Activated CD8-positive, alpha-beta memory T cell treated with anti-CD3 and anti-CD28 coated beads for 36 hours (primary cell): ENCODE measurements around the gene ZBTB18. TPM values are rescaled to one million over a fixed set of nuclear protein-coding genes. Genes with fewer than 3 reads are reported as not detected.
"Not testable (repeated sequence)": the region's sequence is repeated elsewhere in the genome, so short reads cannot be mapped to it uniquely, and the experiment has no call there.

Experiments used
- CTCF ChIA-PET: fragments of 350-600 bp; sonication (Branson Sonifier 250); formaldehyde crosslinking; loops from one replicate; lab custom pipeline; 2021; ENCODE audit warnings: antibody characterized with exemption; lab: Charles Lee
- POLR2A ChIA-PET: fragments of 350-600 bp; sonication (Branson Sonifier 250); formaldehyde crosslinking; loops from one replicate; lab custom pipeline; 2021; ENCODE audit warnings: antibody characterized with exemption; lab: Charles Lee
- total RNA-seq, 2 experiments: library from RNA; stranded (reverse); gene quantifications; one replicate each; pipeline ENCODE4 v1.2.3, GENCODE V29; 2021

Gene ZBTB18
- total RNA-seq = 1 to 10 TPM; 4.9 to 5.2 TPM

DNA sequence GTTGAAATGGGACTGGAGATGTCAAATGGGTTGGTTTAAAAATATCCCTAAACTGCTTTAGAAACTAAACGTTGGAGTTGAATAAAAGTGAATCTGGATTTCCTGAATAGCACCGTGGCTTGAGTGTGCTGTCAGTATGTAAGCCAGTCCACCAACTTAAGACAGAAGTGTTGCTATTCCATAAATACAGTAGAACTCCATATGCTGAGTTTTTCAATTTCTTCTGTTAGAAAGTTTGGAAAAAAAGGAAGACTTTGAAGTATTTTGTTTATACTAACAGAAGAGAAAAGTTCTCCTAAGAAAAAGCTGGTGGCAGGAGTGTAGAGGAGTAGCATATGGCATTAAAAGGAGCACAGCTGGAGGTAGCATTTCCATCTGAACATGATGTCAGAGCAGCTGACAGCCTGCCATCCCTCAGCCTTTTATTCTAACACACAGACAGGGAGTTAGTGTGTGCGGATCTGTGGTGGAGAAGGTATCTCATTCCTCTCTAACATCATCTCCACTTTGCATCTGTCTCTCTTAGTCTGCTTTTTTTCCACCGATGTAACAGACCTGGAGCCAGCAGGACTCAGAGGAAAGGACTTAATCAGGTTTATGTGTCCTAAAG is at the start of gene ZBTB18:
TSS of gene ZBTB18 (plus strand) at position 449 of the 610 bp plus-strand sequence. CDS start at position 598, 149 bp downstream.
- ChIA-PET CTCF (interaction anchor here (0.6 kb wide), 1 partner anchor 221 kb away, joined by 3 read pairs; no protein-coding TSS in a partner anchor), POLR2A (no interaction called here)

DNA sequence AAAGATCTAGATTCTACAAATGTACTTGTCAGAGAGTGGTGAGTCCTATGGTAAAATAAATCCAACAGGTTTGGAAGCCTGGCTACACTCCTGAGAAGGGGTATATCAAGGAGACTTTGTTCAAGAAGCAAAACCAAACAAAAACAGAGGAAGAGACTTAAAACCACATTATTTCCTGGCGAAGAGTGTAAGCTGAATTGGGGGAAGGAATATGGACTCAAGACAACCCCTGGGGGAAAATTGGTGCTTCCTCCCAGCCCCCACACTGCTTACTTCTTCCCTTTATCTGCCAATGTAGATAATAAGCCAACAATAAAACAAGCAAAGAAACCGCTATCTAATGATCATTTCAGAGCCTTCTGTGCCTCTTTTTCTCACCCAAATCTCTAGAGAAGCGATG is 48.4 kb upstream of the ZBTB18 start:
- CTCF ChIA-PET = no interaction called here
- POLR2A ChIA-PET = no interaction called here

- ChIA-PET POLR2A (no interaction called here), CTCF (no interaction called here)
Measured at GRCh38 chr1:244005455-244005854, 45.6 kb upstream of the ZBTB18 start.

GRCh38 chr1:244006381-244006901 is 44.6 kb upstream of the ZBTB18 start:
- POLR2A ChIA-PET = no interaction called here
- CTCF ChIA-PET = no interaction called here

DNA sequence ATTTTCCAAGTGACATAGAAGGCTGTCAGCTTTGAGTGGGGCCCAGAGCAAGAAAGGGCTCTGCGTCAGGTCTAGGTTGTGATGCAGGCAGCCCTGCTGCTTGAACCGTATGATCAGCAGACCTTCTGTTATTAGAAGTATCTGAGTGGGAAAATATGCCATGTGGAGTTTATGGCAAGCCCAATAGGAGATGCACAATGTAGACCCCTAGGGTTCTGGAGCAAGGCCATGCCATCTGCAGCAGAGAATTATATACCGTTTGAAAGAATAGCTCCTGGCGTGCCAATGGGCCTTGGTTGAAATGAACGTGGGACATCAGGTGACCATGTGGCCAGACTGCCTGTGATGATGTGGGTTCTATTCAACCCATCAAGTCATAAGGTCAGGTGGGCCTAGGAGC is 44.1 kb upstream of the ZBTB18 start:
- ChIA-PET POLR2A (no interaction called here), CTCF (no interaction called here)

DNA sequence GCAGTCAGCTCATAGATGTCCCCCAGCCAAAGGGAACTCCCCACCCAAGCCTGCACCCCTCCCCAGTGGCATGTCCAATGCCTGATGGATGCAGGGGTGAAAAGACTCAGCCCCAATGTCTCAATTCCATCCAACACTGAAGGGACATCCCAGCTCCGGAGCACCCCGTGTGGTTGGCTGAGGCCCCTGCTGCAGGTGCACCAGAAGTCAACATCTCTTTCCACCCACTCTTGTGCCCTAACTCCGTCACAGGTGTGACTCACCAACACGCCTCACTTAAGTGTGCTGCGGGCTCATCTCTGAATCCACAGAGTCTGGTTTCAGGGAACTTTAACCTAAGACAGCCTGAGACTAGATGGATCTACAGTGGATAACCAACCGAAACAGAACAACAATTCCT is 40.9 kb upstream of the ZBTB18 start:
- CTCF ChIA-PET = no interaction called here
- POLR2A ChIA-PET = no interaction called here

DNA sequence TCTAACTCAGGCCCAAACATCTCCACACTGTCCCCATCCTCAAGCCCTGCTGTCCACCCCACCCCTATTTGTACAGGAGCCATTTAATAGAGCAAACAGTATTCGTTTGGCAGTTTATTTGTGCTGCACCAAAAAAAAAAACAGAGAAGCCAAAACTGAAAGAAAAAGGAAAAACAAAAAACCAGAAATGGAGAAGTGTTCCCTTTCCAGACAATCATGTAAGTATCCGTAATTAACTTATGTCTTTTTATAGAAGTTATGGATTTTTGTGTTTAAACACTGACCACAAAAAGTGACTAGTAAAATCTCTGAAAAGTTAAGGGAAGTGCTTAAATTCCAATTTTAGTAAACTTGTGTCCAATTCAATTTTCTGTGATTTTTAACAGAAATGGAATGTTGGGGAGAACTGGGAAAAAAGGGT is 40.4 kb upstream of the ZBTB18 start:
- POLR2A ChIA-PET = no interaction called here

GRCh38 chr1:244011271-244011670 is 39.8 kb upstream of the ZBTB18 start:
- CTCF ChIA-PET = no interaction called here

More for the DNA sequence above, 40.4 kb upstream of the ZBTB18 start:
- CTCF ChIA-PET = no interaction called here

GRCh38 chr1:244011786-244012185 is 39.3 kb upstream of the ZBTB18 start:
- POLR2A ChIA-PET = interaction anchor here (0.6 kb wide), 1 partner anchor 69 kb away, joined by 6 read pairs; no protein-coding TSS in a partner anchor

More at GRCh38 chr1:244011271-244011670, 39.8 kb upstream of the ZBTB18 start:
- POLR2A ChIA-PET = interaction anchor here (0.6 kb wide), 1 partner anchor 69 kb away, joined by 6 read pairs; no protein-coding TSS in a partner anchor

GRCh38 chr1:244012202-244012601 is 38.9 kb upstream of the ZBTB18 start:
- CTCF ChIA-PET = no interaction called here
- POLR2A ChIA-PET = no interaction called here

More at GRCh38 chr1:244011786-244012185, 39.3 kb upstream of the ZBTB18 start:
- CTCF ChIA-PET = no interaction called here

- CTCF ChIA-PET = no interaction called here
- POLR2A ChIA-PET = no interaction called here
Measured at GRCh38 chr1:244013100-244013499, 38.0 kb upstream of the ZBTB18 start.

- POLR2A ChIA-PET = not testable (repeated sequence)
- CTCF ChIA-PET = interaction anchor here (1.0 kb wide), 1 partner anchor 259 kb away, joined by 3 read pairs; no protein-coding TSS in a partner anchor
Measured at GRCh38 chr1:244014862-244015261, 36.2 kb upstream of the ZBTB18 start.

DNA sequence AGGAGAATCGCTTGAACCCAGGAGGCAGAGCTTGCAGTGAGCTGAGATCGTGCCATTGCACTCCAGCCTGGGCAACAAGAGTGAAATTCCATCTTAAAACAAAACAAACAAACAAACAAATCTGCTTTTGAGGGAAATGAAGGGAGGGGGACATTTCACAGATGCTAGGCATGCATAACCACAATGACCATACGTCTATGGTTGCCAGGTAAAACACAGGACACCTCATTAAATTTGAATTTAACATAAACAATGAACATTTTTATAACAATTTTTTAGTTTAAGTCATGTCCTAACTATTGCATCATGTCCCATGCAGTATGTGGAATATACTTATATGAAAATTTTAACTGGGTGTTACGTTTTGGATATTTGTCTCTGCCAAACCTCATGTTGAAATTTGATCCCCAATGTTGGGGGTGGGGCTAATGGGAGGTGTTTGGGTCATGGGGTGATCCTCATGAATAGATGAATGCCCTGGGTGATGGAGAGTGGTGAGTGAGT is 31.0 kb upstream of the ZBTB18 start:
- CTCF ChIA-PET = no interaction called here

DNA sequence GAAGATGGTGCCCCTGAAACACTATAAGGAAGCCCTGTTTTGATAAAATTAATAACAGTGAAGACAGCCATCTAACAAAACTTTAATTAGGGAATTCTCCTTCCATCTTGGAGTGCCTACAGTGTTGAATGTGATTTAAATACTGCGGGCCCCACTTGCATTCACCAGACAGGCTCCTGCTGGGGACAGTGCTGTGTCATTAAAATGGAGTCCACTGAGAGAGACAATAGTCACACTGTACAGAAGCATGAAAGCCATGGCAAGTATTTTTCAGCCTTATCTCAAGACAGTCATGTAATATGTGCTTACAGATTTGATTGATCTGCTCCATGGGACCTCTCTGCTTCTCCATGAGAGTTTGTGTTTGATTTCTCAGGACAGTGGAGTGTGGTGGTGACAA is 29.7 kb upstream of the ZBTB18 start:
- POLR2A ChIA-PET = no interaction called here

More for the DNA sequence above, 31.0 kb upstream of the ZBTB18 start:
- POLR2A ChIA-PET = no interaction called here

DNA sequence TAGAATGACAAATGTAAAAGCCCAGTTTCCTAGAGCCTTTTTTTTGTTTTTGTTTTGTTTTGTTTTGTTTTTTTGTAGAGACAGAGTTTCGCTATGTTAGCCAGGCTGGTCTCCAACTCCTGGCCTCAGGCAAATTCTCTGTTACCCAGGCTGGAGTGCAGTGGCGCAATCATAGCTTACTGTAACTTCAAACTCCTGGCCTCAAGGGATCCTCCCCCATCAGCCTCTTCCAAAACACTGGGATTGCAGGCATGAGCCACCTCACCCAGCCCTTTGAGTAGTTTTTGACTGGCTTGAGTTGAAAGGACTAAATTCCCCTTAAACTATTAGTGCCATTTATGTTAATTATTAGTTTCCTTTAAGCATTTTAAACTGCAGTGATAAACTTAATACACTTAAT is 28.8 kb upstream of the ZBTB18 start:
- CTCF ChIA-PET = no interaction called here

More for the DNA sequence above, 29.7 kb upstream of the ZBTB18 start:
- CTCF ChIA-PET = no interaction called here

DNA sequence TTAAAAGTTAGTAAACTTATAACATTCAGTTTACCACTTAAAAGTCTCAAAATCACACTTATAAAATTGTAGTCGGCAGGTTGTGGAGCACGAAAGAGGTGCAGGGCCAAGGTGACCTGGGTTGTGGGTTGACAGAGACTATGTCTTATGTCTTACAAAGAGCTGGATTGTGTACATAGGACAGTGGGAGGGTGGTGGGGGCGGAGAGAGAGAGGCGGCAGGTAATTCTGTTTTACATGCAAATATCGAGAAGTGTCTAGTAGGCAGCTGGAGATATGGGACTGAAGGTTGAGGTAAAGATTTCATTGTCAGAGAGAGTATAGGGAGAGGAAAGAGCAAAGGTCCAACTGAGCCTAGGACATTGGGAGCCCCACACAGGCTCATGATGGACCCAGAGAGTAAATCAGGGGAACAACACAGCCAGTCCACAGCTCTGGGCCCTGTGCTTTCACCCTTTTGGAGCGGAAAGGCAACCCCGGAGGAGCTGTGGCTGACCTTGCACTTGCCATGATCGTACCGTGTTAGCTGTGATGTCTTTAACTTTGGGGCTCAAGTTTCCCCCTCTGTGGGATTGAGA is 28.1 kb upstream of the ZBTB18 start:
- CTCF ChIA-PET = no interaction called here
- POLR2A ChIA-PET = no interaction called here

More for the DNA sequence above, 28.8 kb upstream of the ZBTB18 start:
- POLR2A ChIA-PET = no interaction called here

DNA sequence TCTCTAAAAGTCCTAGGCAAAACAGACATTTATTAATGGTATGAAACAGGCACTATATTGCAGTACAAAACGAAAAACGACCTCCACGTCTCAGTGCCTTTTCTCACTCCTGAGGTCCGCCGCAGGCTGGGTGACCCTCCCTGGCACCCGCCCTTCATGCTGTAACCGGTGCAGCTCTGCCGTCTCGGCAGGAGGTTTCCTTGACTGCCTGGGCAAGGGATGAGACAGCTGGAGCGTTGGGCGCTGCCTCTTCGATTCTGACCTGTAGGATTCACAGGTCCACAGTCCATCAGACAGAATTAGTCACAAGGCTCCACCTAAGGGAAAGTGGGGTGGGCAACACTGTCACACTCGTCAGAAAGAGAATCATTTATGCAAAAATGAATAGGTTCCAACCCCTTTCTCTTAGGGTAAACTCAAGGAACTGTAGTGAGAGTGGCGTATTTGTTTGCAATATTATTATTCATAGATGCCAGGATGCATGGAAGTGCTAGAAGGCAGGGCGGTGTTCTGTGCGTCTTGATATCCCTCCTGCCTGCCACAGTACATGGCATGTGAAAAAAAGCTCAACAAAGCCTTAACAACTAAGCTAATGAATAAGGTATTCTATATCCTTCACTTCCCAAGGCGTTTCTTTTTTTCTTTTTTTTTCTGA is 23.5 kb upstream of the ZBTB18 start:
- ChIA-PET CTCF (no interaction called here), POLR2A (no interaction called here)

- CTCF ChIA-PET = no interaction called here
- POLR2A ChIA-PET = no interaction called here
Measured at GRCh38 chr1:244028701-244029100, 22.4 kb upstream of the ZBTB18 start.

DNA sequence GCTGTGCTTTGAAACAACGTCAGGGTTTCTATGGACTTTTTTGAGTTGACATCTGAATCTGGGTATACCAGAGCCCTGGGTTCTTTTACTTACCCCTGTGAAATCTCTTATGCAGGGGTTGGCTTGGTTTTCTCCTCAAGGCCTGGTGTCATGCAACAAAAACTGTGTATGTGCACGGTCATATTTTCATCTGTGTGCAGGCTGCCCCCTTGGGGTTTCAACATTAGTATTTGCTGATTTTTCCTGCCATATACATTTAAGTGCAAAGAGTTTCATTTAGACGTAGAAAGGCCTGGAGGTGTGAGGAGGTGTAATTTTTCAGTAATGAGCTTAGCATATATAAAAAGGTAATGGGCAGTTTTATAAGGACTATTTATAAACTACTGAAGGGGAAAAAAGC is 22.0 kb upstream of the ZBTB18 start:
- ChIA-PET CTCF (no interaction called here), POLR2A (no interaction called here)

- POLR2A ChIA-PET = no interaction called here
- CTCF ChIA-PET = no interaction called here
Measured at GRCh38 chr1:244030481-244031040, 20.5 kb upstream of the ZBTB18 start.
